DND-41 (cell line): Measurements from ENCODE around the gene SLC38A5.

Source experiments
- ATAC-seq: fragments of 200-7000 bp; cut with Tn5 transposase; 3 replicates; pipeline ENCODE4 v1.9.1; 2021; ENCODE audit warnings: low read depth; ENCODE audit not compliant: insufficient read depth
- DNase-seq: peaks from one replicate; pipeline ENCODE4 v3.0.0-alpha.2; 2020
- H2AFZ ChIP-seq: 2 replicates; pipeline ENCODE4 v1.6.0; 2012; ENCODE audit warnings: low read depth, low read length
- H3K27ac ChIP-seq: 2 replicates; pipeline ENCODE4 v1.5.1; 2012; ENCODE audit warnings: low read length, inconsistent platforms
- H3K27me3 ChIP-seq: fragments of 200-600 bp; sonication (generic); 2 replicates; pipeline ENCODE4 v1.6.0; 2012; ENCODE audit warnings: low read length, mild to moderate bottlenecking, inconsistent platforms; ENCODE audit not compliant: insufficient read depth, poor library complexity
- H3K36me3 ChIP-seq: 2 replicates; pipeline ENCODE4 v1.5.1; 2012; ENCODE audit warnings: low read length, inconsistent platforms; ENCODE audit not compliant: insufficient read depth
- H3K4me1 ChIP-seq: 2 replicates; pipeline ENCODE4 v1.5.1; 2012; ENCODE audit warnings: mild to moderate bottlenecking, low read length; ENCODE audit not compliant: insufficient read depth
- H3K4me2 ChIP-seq: 2 replicates; pipeline ENCODE4 v1.6.0; 2012; ENCODE audit warnings: mild to moderate bottlenecking, moderate library complexity, low read length, inconsistent platforms; ENCODE audit not compliant: insufficient read depth
- H3K4me3 ChIP-seq, 2 experiments: fragments of 200-600 bp in 1 of 2; shearing (Covaris generic) in 1 of 2; 2 replicates each; pipeline ENCODE4 v1.5.1; 2012 to 2016; ENCODE audit warnings: inconsistent platforms in 2 of 2, low read length in 2 of 2, mild to moderate bottlenecking in 2 of 2, low read depth in 1 of 2, moderate library complexity in 1 of 2
- H3K79me2 ChIP-seq: 2 replicates; pipeline ENCODE4 v1.6.0; 2012; ENCODE audit warnings: low read length, inconsistent platforms; ENCODE audit not compliant: insufficient read depth
- H3K9ac ChIP-seq: 2 replicates; pipeline ENCODE4 v1.6.0; 2012; ENCODE audit warnings: low read depth, mild to moderate bottlenecking, inconsistent platforms, low read length, moderate library complexity
- H3K9me3 ChIP-seq: 2 replicates; pipeline ENCODE4 v1.5.1; 2012; ENCODE audit warnings: low read length, moderate library complexity, mild to moderate bottlenecking, inconsistent platforms; ENCODE audit not compliant: insufficient read depth, severe bottlenecking
- H4K20me1 ChIP-seq: 2 replicates; pipeline ENCODE4 v1.6.0; 2012; ENCODE audit warnings: low read length; ENCODE audit not compliant: insufficient read depth
- EZH2 ChIP-seq: IDR thresholded peaks from 3 replicates; pipeline ENCODE4 v1.6.1; 2012; ENCODE audit warnings: borderline replicate concordance, low read depth, mild to moderate bottlenecking, moderate library complexity, low read length, inconsistent platforms; ENCODE audit not compliant: severe bottlenecking
- TF ChIP-seq, protein P1 (sequence below): IDR thresholded peaks from 2 replicates; pipeline ENCODE4 v1.5.1; 2012; ENCODE audit warnings: borderline replicate concordance, low read length, moderate library complexity, mild to moderate bottlenecking; ENCODE audit not compliant: poor library complexity, severe bottlenecking; ENCODE audit errors: extremely low read depth

The SLC38A5 gene

DNA sequence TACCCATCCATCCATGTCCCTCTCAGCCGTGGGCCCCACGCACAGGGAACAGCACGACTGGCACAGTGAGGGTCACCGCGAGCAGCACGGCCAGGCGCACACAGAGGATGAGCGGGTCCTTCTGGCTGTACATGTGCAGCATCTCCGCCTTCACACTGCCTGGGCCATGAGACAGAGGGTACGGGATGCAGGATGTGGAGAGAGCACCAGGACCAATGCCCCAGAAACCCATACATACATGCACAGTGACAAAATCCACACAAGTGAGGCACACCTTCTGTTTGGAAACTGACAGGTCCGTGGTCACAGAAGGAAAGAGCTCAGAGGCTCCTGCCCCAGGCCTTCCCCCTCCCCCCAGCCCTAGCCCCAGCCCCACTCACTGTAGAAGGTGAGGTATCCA lies 9.5 kb downstream of the SLC38A5 start:
- H3K27me3 ChIP-seq: no peaks in the 10 kb centered on the region
- no peak for ATAC-seq
- H3K4me1 ChIP-seq: peaks cover 3% of the 10 kb centered on the region; the same call in 1 of the 2 replicates
- no peaks in the 10 kb centered on the region for H4K20me1 ChIP-seq
- no peak overlapping the region for H2AFZ ChIP-seq
- DNase-seq: no peak
- no peak overlapping the region for H3K4me3 ChIP-seq
- no peaks in the 10 kb centered on the region for H3K79me2 ChIP-seq
- H3K9ac ChIP-seq: no peak overlapping the region
- no peak overlapping the region for H3K4me2 ChIP-seq
- no peak for TF ChIP-seq EZH2
- TF ChIP-seq, protein P1, sequence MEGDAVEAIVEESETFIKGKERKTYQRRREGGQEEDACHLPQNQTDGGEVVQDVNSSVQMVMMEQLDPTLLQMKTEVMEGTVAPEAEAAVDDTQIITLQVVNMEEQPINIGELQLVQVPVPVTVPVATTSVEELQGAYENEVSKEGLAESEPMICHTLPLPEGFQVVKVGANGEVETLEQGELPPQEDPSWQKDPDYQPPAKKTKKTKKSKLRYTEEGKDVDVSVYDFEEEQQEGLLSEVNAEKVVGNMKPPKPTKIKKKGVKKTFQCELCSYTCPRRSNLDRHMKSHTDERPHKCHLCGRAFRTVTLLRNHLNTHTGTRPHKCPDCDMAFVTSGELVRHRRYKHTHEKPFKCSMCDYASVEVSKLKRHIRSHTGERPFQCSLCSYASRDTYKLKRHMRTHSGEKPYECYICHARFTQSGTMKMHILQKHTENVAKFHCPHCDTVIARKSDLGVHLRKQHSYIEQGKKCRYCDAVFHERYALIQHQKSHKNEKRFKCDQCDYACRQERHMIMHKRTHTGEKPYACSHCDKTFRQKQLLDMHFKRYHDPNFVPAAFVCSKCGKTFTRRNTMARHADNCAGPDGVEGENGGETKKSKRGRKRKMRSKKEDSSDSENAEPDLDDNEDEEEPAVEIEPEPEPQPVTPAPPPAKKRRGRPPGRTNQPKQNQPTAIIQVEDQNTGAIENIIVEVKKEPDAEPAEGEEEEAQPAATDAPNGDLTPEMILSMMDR: no peak
- H3K36me3 ChIP-seq: peaks cover 44% of the 10 kb centered on the region
- no peak overlapping the region for H3K27ac ChIP-seq
- no peaks in the 10 kb centered on the region for H3K9me3 ChIP-seq

DNA sequence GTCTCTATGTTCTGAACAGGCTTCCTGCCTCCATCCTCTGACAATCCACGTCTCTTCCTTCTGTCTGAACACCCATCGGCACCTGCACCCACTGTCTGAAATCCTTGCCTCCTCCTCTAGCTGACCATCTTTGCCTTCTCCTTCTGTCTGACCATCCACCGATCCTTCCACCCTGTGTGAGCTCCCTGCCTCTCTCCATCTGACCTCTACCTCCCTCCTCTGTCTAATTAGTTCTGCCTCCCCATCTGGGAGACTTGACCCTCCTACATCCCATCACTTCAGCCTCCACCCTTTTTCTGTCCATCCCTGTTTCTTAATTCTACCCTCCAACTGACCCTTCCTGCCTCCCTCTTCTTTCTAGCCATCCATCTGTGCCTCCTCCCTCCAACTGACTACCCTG lies 10.0 kb downstream of the SLC38A5 start:
- DNase-seq (no peak), ATAC-seq (no peak)
- Histone ChIP-seq H3K4me2 (no peak overlapping the region), H3K27ac (no peak overlapping the region), H3K4me3 (no peak overlapping the region), H3K27me3 (no peaks in the 10 kb centered on the region), H2AFZ (no peak overlapping the region), H4K20me1 (no peaks in the 10 kb centered on the region), H3K9me3 (no peaks in the 10 kb centered on the region), H3K36me3 (peaks cover 38% of the 10 kb centered on the region), H3K9ac (no peak overlapping the region), H3K79me2 (no peaks in the 10 kb centered on the region), H3K4me1 (no peaks in the 10 kb centered on the region)
- TF ChIP-seq EZH2: no peak
- TF ChIP-seq, protein P1: no peak

DNA sequence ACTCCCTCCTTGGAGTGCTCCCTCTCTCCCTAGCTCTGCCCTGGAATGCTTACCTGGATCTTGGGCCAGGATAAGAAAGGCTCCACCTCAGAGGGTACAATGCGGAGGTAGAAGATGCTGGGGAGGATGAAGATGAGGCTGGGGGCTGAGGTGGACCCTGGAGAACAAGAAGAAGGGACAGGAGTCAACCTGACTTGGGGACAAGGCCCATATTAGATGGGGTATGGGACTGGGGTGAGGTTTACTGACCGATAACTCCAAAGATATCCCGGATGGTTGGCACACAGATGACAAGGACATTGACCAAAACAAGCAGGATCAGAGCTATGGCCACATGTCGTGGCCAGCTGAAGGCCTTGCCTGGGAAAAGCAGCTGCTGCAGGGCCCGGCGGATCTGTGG lies 10.6 kb downstream of the SLC38A5 start:
- no peak overlapping the region for H3K27ac ChIP-seq
- H3K4me2 ChIP-seq: no peak overlapping the region
- H3K4me3 ChIP-seq: no peak overlapping the region
- no peaks in the 10 kb centered on the region for H4K20me1 ChIP-seq
- no peak overlapping the region for H2AFZ ChIP-seq
- DNase-seq (no peak), ATAC-seq (no peak)
- no peaks in the 10 kb centered on the region for H3K4me1 ChIP-seq
- no peaks in the 10 kb centered on the region for H3K79me2 ChIP-seq
- H3K27me3 ChIP-seq: no peaks in the 10 kb centered on the region
- H3K36me3 ChIP-seq: peaks cover 36% of the 10 kb centered on the region
- H3K9ac ChIP-seq: no peak overlapping the region
- TF ChIP-seq, protein P1: no peak
- no peak for TF ChIP-seq EZH2
- H3K9me3 ChIP-seq: no peaks in the 10 kb centered on the region

DNA sequence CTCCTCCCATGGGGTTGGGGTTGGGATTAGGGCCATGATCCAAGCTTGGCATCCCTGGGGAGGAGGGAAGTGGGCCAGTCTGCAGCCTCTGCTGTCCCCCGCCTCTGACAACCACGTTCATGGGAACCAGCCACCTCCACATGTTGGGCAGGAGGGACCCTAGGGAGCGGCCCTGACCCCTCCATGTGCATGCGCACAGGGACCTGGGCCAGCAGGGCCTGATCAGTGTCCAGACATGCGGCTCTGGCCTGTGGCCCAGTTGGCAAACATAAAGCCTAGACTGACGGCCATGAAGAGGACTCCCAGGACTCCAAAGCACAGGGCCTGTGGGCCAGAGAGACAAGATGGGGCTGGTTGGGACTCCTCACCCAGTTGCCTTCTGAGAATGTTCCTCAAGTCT lies 11.3 kb downstream of the SLC38A5 start:
- H3K4me3 ChIP-seq: no peak overlapping the region
- no peaks in the 10 kb centered on the region for H3K4me1 ChIP-seq
- no peak overlapping the region for H3K27ac ChIP-seq
- no peak for TF ChIP-seq EZH2
- TF ChIP-seq, protein P1: no peak
- H3K9ac ChIP-seq: no peak overlapping the region
- H3K9me3 ChIP-seq: no peaks in the 10 kb centered on the region
- ATAC-seq (no peak), DNase-seq (no peak)
- no peak overlapping the region for H3K4me2 ChIP-seq
- H4K20me1 ChIP-seq: no peaks in the 10 kb centered on the region
- peaks cover 33% of the 10 kb centered on the region for H3K36me3 ChIP-seq
- no peak overlapping the region for H2AFZ ChIP-seq
- H3K79me2 ChIP-seq: no peaks in the 10 kb centered on the region
- no peaks in the 10 kb centered on the region for H3K27me3 ChIP-seq
